ENCODE measurements around the gene TAMALIN.

Gene TAMALIN

DNA sequence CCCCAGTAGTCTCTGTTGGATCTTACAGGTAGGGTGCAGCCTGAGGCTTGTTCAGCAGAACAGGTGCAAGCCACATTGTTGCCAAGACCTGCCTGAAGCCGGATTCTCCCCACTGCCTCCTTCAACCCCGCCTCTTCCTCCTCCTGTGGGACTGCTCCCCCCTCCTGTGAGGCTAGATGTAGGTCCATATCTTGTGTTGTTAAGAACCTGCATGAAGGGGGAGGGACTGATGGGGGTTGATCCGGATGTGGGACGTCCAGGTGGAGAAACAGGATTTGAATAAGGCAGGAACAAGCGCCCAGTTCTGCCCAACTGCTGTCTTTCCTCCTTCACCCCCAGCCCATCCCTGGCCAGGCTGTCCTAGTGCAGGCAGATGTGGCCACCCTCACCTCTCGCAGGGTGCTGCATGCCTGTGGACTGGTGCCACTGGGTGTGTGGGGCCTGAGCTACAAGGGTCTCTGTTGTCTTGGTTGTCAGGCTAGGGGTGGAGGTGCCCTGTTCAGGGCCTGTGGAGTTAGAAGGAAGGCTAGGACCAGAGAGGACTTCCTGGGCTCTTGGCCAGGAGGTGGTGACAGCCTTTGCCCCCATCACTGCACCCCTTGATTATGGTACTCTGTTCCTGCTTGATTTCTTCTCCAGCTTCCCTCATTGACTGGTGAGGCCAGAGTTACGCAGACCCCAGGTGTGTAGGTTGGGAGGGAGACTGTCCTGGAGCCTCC, 45.9 kb downstream of the TAMALIN start:
- H3K4me3 ChIP-seq (replicated peaks; ENCODE audit: insufficient read depth, low read length), result no peak overlapping the region
- peaks cover 8% of the 10 kb centered on the region for H3K27me3 ChIP-seq (ENCODE audit: insufficient read depth, poor library complexity, severe bottlenecking)
- no peak for DNase-seq (ENCODE audit: low read depth in 1 of 2, low spot score in 1 of 2)
- H3K27ac ChIP-seq (replicated peaks), result no peak overlapping the region
- TF ChIP-seq, protein P1, sequence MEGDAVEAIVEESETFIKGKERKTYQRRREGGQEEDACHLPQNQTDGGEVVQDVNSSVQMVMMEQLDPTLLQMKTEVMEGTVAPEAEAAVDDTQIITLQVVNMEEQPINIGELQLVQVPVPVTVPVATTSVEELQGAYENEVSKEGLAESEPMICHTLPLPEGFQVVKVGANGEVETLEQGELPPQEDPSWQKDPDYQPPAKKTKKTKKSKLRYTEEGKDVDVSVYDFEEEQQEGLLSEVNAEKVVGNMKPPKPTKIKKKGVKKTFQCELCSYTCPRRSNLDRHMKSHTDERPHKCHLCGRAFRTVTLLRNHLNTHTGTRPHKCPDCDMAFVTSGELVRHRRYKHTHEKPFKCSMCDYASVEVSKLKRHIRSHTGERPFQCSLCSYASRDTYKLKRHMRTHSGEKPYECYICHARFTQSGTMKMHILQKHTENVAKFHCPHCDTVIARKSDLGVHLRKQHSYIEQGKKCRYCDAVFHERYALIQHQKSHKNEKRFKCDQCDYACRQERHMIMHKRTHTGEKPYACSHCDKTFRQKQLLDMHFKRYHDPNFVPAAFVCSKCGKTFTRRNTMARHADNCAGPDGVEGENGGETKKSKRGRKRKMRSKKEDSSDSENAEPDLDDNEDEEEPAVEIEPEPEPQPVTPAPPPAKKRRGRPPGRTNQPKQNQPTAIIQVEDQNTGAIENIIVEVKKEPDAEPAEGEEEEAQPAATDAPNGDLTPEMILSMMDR (IDR thresholded peaks at IDR 0.05; ENCODE audit: insufficient read depth, low read length), result no peak
- TF ChIP-seq, protein P2, sequence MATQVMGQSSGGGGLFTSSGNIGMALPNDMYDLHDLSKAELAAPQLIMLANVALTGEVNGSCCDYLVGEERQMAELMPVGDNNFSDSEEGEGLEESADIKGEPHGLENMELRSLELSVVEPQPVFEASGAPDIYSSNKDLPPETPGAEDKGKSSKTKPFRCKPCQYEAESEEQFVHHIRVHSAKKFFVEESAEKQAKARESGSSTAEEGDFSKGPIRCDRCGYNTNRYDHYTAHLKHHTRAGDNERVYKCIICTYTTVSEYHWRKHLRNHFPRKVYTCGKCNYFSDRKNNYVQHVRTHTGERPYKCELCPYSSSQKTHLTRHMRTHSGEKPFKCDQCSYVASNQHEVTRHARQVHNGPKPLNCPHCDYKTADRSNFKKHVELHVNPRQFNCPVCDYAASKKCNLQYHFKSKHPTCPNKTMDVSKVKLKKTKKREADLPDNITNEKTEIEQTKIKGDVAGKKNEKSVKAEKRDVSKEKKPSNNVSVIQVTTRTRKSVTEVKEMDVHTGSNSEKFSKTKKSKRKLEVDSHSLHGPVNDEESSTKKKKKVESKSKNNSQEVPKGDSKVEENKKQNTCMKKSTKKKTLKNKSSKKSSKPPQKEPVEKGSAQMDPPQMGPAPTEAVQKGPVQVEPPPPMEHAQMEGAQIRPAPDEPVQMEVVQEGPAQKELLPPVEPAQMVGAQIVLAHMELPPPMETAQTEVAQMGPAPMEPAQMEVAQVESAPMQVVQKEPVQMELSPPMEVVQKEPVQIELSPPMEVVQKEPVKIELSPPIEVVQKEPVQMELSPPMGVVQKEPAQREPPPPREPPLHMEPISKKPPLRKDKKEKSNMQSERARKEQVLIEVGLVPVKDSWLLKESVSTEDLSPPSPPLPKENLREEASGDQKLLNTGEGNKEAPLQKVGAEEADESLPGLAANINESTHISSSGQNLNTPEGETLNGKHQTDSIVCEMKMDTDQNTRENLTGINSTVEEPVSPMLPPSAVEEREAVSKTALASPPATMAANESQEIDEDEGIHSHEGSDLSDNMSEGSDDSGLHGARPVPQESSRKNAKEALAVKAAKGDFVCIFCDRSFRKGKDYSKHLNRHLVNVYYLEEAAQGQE (IDR thresholded peaks at IDR 0.05; ENCODE audit: insufficient replicate concordance, low read depth), result no peak
- TF ChIP-seq POLR2AphosphoS5 (IDR thresholded peaks at IDR 0.05; ENCODE audit: low read depth) (no peak), SPI1 (IDR thresholded peaks at IDR 0.05; ENCODE audit: borderline replicate concordance, low read depth) (no peak), GABPA (IDR thresholded peaks at IDR 0.05; ENCODE audit: low read depth) (no peak)

DNA sequence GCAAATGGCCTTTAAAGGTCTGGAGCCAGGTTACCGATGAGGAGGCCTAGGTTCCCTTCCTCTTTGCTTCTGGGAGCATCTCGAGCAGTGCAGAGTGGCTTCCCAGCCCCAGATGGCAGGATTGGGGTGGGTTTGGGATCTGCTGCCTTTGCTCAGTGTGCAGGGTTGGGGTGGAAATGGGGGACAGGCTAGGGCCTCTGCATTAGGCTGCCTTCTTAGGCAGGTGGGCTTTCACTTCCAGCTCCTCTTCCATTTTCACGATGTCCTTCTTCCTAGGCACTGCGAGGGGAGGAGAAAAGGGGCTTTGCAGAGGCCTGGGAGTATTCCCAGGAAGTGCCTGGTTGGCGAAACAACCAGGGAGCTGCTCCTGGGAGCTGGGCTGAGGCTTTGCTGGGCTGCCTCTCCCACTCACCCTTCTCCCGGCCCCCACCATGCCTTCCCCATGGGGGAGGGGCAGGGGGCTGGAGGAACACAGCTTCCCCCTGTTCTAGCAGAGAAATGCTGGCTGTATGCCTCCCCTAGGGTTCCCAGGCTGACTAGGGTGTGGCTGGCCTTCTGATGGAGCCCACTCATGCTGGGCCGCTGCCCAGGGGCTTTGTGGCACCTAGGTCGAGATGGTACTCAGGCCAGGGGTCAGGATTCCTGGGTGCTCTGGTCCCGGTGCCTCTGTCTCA, 46.9 kb downstream of the TAMALIN start:
- peaks cover 8% of the 10 kb centered on the region for H3K27me3 ChIP-seq (ENCODE audit: insufficient read depth, poor library complexity, severe bottlenecking)
- DNase-seq (ENCODE audit: low read depth in 1 of 2, low spot score in 1 of 2), result no peak
- TF ChIP-seq, protein P2 (IDR thresholded peaks at IDR 0.05; ENCODE audit: insufficient replicate concordance, low read depth), result no peak
- TF ChIP-seq SPI1 (IDR thresholded peaks at IDR 0.05; ENCODE audit: borderline replicate concordance, low read depth) (no peak), GABPA (IDR thresholded peaks at IDR 0.05; ENCODE audit: low read depth) (no peak), POLR2AphosphoS5 (IDR thresholded peaks at IDR 0.05; ENCODE audit: low read depth) (no peak)
- TF ChIP-seq, protein P1 (IDR thresholded peaks at IDR 0.05; ENCODE audit: insufficient read depth, low read length), result no peak
- H3K27ac ChIP-seq (replicated peaks), result no peak overlapping the region
- no peak overlapping the region for H3K4me3 ChIP-seq (replicated peaks; ENCODE audit: insufficient read depth, low read length)

DNA sequence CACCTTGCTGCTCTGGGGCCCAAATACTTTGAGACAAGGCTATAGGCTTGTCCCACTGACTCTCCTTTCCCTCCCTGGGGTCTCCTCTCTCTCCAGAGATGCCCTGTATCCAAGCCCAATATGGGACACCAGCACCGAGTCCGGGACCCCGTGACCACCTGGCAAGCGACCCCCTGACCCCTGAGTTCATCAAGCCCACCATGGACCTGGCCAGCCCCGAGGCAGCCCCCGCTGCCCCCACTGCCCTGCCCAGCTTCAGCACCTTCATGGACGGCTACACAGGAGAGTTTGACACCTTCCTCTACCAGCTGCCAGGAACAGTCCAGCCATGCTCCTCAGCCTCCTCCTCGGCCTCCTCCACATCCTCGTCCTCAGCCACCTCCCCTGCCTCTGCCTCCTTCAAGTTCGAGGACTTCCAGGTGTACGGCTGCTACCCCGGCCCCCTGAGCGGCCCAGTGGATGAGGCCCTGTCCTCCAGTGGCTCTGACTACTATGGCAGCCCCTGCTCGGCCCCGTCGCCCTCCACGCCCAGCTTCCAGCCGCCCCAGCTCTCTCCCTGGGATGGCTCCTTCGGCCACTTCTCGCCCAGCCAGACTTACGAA, 47.6 kb downstream of the TAMALIN start:
- Histone ChIP-seq H3K27ac (replicated peaks) (no peak overlapping the region), H3K27me3 (ENCODE audit: insufficient read depth, poor library complexity, severe bottlenecking) (peaks cover 8% of the 10 kb centered on the region), H3K4me3 (replicated peaks; ENCODE audit: insufficient read depth, low read length) (no peak overlapping the region)
- no peak for DNase-seq (ENCODE audit: low read depth in 1 of 2, low spot score in 1 of 2)
- TF ChIP-seq SPI1 (IDR thresholded peaks at IDR 0.05; ENCODE audit: borderline replicate concordance, low read depth) (no peak), POLR2AphosphoS5 (IDR thresholded peaks at IDR 0.05; ENCODE audit: low read depth) (no peak), GABPA (IDR thresholded peaks at IDR 0.05; ENCODE audit: low read depth) (no peak)
- TF ChIP-seq, protein P2 (IDR thresholded peaks at IDR 0.05; ENCODE audit: insufficient replicate concordance, low read depth), result no peak
- TF ChIP-seq, protein P1 (IDR thresholded peaks at IDR 0.05; ENCODE audit: insufficient read depth, low read length), result no peak

Measured in HL-60 (cell line).